ENCODE measurements around the gene PRF1.

PRF1 gene

GRCh38 chr10:70560511-70560941 is 42.0 kb downstream of the PRF1 start:
- DNase-seq (ENCODE audit: low spot score): no peak

GRCh38 chr10:70559861-70560260 is 42.7 kb downstream of the PRF1 start:
- DNase-seq (ENCODE audit: low spot score): no peak

GRCh38 chr10:70558871-70559810 is 43.4 kb downstream of the PRF1 start:
- peak; percentile 52 for DNase-seq (ENCODE audit: low spot score)

GRCh38 chr10:70558295-70558694 is 44.2 kb downstream of the PRF1 start:
- DNase-seq (ENCODE audit: low spot score): no peak

- DNase-seq (ENCODE audit: low spot score): no peak
These were observed 44.7 kb downstream of the PRF1 start for GRCh38 chr10:70557876-70558275.

- DNase-seq (ENCODE audit: low spot score): no peak
These were observed 45.3 kb downstream of the PRF1 start for GRCh38 chr10:70557086-70557845.

GRCh38 chr10:70555371-70555770 is 47.2 kb downstream of the PRF1 start:
- DNase-seq (ENCODE audit: low spot score): no peak

- no peak for DNase-seq (ENCODE audit: low spot score)
These were observed 50.0 kb downstream of the PRF1 start for GRCh38 chr10:70552586-70552985.

- no peak for DNase-seq (ENCODE audit: low spot score)
These were observed 50.5 kb downstream of the PRF1 start for GRCh38 chr10:70551971-70552422.

- no peak for DNase-seq (ENCODE audit: low spot score)
These were observed 51.1 kb downstream of the PRF1 start for GRCh38 chr10:70551466-70551865.

DNA sequence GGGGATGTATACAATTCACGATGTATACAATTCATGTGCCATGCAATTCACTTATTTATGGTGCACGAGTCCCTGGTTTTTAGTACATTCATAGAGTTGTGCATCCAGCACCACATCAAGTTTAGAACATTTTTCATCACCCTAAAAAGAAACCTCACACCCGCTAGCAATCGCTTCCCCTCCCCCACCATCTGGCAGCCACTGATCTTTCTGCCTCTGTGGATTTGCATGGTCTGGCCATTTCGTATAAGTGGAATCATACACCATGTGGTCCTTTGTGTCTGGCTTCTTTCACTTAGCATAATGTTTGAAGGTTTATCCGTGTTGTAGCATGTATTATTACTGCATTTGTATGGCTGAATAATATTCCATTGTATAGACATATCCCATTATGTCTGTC is 52.1 kb downstream of the PRF1 start:
- no peak for DNase-seq (ENCODE audit: low spot score)

GRCh38 chr10:70549962-70550458 is 52.5 kb downstream of the PRF1 start:
- peak; percentile 74 for DNase-seq (ENCODE audit: low spot score)

GRCh38 chr10:70549351-70549961 is 53.1 kb downstream of the PRF1 start:
- DNase-seq (ENCODE audit: low spot score): no peak

Measured in D341Med (cell line).